Amniotic stem cell (primary cell): ENCODE data around the gene MTHFD1.
"Not testable (repeated sequence)": the region's sequence is repeated elsewhere in the genome, so short reads cannot be mapped to it uniquely, and the experiment has no call there.

Experiments used
- DNase-seq: peaks from one replicate; lab custom pipeline; 2025; lab: John Stamatoyannopoulos, UW

The MTHFD1 gene

DNA sequence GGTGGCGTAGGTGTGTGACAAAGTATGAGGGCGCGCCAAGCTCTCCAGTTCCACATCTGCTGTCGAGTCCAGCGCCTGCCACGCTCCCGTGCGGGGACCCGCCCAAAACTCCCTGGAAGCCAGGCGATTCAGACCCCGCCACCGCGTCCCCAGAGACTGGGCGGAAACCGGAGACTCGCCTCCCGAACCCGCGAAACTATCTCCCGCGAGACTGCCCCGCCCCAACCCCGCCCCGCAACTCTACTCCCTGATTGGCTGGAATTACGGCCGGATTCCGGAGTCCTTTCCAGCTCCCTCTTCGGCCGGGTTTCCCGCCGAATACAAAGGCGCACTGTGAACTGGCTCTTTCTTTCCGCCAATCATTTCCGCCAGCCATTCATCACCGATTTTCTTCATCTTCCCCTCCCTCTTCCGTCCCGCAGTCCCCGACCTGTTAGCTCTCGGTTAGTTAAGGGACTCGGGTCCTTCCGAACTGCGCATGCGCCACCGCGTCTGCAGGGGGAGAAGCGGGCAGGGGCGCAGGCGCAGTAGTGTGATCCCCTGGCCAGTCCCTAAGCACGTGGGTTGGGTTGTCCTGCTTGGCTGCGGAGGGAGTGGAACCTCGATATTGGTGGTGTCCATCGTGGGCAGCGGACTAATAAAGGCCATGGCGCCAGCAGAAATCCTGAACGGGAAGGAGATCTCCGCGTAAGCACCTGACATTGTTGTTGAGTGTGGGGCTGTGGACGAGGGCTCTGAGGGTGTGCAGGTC lies at the start of gene MTHFD1:
MTHFD1 (plus strand) TSS at position 572 of the 751 bp plus-strand sequence; CDS start at position 647, 75 bp downstream.
- DNase-seq, result peak; percentile 97

DNA sequence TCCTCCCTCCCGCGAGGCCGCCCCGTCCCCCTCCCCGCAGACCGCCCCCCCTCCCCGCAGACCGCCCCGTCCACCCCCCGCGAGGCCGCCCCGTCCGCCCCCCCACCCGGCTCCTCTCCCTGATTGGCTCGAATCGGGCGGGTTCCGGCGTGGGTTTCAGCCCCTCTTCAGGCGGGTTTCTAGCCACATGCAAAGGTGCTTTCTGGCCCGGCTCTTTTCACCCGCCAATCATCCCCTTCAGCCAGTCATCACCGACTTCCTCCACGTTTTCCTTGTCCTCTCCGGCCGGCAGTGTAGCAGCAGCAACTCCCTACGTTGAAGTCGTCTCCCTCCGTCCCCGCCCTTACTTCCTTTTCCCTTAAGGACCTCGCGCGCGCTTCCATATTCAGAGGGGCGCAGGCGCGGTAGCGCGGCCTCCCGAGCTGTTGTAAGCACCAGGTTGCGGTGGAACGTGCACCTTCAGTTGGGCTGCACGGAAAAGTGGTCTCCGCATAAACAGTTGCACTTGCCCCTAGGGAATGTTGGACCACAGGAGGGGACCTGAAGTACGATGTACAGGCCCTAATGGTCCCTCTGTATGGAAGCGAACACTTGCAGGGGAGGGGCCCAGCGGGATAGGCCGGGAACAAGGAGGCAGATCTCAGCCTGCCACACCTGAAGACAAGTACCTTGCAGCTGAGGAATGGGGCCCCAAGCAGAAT lies 49.4 kb upstream of the MTHFD1 start:
- DNase-seq, result peak; percentile 96

DNA sequence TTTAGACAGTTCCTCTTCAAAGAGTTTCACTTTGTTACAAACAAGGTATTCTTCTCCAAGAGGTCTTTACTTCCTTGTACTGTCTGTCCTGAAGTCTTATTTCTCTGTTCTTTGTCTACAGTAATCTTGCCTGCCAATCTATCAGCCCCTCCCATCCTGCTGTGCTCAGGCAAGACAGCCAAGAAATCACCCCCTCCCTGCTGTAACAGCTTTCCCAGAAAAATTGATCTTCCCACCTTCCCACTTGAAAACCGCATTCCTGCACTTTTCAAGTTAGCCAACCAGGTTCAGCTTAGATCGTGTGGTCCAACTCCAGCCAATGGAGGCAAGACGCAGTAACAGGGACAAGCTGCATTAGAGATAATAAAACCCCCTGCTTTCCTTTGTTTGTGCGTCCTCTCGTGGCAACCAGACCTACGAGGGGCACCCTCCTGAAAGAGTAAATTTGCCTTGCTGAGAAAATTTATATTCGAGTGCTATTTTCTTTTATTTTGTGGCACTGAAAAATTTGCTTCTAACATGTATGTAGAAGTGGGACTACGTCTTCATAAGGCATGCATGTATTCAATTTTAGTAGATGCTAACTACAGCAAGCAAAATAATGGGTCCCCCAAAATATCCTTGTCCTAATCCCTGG lies 47.5 kb upstream of the MTHFD1 start:
- DNase-seq, result no peak

DNA sequence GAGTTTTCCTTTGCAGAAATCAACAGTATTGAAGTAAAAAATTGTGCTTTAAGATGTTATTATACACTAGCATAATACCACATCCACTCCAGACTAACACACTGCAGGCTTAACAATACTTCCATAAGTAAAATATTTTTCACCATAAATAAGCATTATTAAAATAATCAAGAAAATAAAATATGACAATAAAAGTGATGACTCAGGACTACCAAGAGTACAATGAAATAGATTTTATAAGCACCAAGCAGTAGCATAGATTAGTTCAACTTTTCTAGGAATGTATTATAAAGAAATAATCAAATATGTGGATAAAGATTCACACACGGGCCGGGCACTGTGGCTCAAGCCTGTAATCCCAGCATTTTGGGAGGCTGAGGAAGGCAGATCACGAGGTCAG lies 40.4 kb upstream of the MTHFD1 start:
- no peak for DNase-seq

DNA sequence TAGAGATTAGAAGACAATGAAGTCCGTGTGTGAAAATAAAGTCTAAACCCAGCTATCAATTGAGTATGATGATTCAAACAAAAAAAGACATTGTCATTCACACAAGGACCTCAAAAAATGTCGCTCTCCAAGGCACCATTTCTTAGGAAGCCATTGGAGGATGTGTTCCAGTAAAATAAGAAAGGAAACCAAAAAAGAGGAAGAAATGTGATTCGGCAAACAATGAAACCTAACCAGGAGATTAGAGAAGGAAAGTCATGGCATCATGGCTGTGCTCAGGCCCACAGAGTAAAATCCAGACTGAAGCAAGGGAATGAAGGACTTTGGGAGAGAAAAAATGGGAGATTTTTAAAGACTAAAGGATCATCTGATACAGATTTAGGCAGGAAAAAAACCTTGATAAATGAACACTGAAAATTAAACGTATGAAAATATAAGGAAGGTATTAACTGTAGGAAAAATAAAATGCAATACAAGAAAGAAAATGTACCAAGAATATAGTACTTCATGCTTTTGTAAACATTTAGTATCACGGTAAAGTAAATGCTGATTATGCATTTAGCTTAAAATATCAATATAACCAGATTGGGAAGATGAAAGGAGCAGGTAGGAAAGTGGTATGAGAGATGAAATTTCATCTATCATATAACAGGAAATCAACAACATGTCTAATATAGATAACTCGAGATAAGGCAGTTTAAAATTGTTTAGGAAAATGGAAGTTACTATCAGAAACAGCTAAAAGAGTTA lies 38.2 kb upstream of the MTHFD1 start:
- no peak for DNase-seq

DNA sequence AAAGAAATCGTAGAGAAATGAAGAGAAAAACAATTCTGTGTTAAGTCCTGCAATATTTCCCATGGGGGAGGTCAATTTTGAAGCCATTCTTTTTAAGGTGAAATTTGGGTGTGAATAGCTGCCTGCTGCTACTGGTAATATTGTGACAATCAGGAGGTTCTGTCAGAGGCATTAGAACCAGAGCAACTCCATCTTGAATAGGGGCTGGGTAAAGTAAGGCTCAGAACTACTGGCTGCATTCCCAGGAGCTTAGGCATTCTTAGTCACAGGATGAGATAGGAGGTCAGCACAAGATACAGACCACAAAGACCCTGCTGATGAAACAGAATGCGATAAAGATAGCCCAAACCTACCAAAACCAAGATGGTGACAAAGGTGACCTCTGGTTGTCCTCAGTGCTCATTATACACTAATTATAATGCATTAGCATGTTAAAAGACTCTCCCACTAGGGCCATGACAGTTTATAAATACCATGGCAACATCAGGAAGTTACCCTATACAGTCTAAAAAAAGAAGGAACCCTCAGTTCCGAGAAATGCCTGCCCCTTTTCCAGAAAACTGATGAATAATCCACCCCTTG lies 24.8 kb upstream of the MTHFD1 start:
- no peak for DNase-seq

DNA sequence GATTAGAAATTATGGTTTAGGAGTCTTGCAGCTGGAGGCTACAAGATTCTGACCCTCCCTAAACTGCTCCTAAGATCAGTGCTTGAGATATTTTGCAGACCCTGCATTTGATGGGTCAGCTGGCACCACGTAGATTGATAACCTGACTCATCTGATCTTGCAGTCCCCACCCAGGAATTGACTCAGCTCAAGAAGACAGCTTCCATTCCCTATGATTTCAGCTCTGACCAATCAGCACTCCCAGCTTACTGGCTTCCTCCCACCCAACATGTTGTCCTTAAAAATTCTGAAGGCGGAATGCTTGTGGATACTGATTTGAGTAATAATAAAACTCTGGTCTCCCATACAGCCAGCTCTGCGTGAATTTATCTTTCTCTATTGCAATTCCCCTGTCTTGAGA lies 23.2 kb upstream of the MTHFD1 start:
- DNase-seq, result no peak

DNA sequence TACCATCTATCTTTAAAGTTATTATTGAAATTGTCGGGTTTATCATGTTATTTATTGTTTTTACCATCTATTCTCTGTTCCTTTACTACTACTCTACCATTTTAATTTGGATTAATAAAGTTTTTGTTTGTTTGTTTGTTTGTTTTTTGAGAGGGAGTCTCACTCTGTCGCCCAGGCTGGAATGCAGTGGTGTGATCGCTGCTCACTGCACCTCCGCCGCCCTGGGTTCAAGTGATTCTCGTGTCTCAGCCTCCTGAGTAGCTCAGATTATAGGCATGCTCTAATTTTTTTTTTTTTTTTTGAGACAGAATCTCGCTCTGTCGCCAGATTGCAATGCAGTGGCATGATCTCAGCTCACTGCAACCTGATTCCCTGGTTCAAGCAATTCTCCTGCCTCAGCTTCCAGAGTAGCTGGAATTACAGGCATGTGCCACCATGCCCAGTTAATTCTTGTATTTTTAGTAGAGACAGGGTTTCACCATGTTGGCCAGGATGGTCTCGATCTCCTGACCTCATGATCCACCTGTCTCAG lies 22.7 kb upstream of the MTHFD1 start:
- DNase-seq, result not testable (repeated sequence)

DNA sequence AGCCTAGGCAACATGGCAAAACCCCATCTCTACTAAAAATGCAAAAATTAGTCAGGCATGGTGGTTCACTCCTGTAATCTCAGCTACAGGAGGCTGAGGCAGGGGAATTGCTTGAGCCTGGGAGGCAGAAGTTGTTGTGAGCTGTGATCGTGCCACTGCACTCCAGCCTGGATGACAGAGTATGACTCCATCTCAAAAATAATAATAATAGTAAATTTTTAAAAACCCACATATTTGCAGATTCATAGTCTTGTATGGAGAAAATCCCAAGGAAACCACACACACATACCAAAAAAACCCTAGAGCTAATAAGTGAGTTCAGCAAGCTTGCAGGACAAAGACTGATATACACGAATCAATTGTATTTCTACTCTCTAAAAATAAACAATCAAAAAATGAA lies 19.0 kb upstream of the MTHFD1 start:
- DNase-seq, result no peak

DNA sequence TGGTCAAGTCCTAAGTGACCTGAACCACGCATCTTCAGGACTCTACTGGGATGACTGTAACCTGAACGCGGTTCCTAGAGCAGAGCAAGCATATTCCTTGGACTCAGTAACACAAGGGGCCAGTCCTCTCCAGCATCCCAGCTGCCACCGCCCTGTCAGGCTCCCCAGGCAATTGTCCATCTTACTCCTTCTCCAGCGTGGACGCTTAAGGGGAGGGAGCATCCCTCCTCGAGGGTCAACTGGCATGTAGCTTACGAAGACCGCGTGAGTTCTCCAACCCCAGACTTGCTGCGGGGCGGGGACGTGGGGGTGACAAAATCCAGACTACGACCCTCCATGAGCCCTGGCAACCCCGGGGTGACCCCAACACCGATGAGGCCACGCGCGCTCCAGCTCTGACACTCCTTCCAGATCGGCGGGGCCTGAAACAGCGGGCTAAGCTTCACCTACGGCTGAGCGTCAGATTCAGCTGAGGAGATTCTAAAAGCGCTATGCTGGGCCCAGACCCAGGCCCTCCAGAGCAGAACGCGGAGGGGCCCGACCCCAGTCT lies 846 bp upstream of the MTHFD1 start:
- DNase-seq, result no peak

DNA sequence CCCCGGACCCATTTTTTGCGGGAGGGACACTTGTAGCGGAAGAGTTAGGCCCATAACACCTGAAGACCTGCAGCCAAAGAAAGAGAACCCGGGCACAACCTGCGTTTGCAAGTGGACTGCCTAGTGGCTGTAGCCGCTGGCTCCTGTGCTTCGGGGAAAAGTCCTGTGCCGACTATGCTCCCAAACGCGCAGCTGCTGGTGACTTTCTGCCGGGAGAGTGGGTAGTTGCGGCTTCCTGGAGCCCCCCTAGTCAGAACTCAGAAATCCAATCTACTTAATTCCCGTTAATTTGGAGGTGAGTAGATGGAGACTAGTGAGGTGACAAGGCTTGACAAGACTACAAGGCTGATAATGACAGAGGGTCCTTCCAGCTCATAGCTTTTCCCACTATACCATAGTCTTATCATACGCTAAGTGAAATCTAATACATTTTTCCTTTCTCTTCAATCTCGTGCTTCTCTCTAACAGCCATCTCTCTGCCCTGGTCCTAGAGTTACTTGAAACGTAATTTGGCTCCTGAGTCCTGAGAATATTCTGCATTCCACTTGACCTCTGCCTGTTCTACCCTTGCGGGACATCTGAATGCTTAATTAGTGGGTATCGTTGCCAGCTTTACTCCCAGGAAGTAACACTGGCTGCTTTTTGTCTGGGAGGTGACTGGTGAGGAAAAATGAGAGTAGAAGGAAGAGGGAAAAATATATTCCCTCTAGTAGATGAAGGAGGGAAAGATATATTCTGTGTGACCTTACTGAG lies 556 bp downstream of the MTHFD1 start:
- peak; percentile 13 for DNase-seq

DNA sequence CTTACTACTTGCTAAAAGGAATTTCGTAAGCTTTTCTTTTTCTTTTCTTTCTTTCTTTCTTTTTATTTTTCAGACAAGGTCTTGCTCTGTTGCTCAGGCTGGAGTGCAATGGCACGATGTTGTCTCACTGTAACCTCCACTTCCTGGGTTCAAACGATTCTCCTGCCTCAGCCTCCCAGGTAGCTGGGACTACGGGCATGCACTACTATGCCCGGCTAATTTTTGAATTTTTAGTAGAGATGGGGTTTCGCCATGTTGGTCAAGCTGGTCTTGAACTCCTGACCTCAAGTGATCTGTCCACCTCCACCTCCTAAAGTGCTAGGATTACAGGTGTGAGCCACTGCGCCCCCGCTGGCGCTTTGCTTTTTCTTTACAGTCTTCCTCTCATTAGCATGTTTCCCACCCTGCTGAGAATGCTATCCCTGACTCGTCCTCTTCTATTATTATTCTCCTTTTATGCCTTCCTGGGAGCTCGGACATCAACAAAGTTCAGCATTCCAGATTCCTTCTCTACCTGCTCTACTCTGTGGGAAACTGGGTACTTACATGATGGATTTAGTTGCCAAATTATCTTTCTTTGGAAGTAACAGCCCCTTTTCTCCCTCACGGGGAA lies 3.1 kb downstream of the MTHFD1 start:
- DNase-seq, result no peak

DNA sequence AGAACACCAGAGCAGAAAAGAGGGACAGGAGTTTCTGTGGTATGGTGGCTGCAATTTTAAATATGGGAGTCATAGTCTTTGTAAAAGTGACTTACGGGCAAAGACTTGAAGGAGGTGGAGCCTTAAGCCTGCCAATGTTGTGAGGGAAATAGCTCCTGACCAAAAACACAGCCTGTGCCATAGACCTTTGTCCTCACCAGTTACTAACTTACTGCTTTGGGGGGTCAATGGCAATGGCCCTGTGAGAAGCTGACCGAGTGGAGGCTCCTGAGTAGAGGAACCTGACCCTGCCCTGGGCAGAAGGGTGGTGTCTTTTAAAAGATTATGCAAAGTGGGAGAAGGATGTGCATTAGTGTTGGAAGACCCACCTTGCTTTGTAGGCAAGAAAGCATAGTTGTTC lies 3.8 kb downstream of the MTHFD1 start:
- no peak for DNase-seq

DNA sequence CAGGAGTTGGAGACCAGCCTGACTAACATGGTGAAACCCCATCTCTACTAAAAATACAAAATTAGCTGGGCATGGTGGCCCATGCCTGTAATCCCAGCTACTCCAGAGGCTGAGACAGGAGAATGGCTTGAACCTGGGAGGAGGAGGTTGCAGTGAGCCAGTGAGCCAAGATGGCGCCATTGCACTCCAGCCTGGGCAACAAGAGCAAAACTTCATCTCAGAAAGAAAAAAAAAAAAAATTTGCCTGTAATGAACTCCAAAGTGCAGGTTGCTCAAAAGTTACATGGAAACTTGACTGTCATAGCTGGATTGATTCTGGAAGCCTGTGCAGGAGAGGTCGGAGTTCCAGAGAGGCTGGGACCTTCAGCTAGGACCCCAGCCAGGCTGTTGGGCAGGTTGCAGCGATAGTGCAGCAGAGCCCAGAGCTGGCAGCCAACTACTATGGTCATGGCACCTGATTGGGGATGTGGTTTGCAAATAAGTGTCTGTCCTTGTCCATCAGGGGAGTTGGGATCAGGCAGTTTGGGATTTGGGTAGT lies 5.1 kb downstream of the MTHFD1 start:
- DNase-seq, result not testable (repeated sequence)

DNA sequence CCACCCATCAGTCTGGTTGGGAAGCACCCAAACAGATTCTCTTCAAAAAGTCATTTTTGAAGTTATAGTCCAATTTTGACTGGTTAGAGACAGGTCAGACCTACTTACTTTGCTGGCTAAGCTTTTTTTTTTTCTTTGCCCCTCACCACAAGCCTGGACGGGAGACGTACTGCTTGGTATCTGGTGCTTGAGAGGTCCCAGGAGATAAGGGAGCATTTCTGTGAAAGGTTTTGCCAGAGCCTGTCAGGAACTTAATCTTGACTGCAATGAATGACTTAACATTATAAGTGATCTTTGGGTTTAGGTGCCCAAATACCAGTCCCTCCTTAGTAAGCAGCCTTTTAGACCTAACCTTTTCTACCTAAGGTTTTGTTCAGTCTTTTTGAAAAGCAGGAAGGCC lies 6.3 kb downstream of the MTHFD1 start:
- DNase-seq, result no peak

DNA sequence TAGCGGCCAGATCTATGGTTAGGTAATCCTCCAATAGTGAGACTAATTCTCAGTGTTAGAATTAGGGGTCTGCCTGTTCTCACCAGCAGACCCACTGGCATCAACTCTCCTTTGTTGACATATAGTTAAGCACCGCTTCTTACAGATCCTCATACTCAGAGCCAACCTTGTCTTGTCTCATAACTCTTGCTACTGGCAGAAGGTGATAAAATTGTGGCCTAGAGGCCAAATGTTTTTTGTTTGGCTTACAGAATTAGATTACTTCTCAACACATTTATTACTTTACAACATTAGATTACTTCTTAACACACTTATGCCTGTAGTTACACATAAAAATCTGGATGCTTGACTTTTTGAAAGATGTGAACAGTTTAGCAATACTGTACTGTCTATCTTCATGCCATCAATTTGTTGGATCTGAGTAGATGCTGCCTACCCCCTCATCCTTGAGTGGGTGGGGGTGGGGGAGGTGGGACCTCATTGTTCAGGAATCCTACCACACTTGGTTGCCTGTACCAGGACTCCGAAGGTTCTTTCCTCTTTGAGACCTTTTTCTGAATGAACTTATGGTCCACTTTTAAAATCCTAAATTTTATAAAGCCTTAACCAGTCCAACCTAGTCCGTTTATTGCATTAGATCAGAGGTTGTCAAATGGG lies 7.0 kb downstream of the MTHFD1 start:
- no peak for DNase-seq

DNA sequence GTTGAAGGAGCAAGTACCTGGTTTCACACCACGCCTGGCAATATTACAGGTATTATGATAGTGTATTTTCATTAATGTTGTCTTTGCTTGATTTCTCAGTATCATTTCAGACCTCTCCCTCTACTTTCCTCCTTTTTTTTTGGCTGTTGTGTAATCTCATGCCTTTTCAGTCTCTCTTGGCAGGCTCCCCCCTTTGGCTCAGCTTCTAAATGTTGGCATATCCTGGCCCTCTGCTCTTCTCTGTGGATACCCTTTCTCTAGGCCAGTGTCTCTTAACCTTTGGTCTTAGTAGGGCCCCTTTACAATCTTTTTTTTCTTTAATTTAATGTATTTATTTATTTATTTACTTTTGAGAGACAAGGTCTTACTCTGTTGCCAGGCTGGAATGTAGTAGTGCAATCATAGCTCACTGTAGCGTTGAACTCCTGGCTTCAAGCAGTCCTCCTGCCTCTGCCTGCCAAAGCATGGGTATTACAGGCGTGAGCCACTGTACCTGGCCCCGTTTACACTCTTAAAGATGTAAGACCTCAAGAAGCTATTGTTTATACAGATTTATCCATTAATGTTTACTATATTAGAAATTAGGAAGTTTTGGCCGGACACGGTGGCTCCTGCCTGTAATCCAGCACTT lies 12.8 kb downstream of the MTHFD1 start:
- no peak for DNase-seq

DNA sequence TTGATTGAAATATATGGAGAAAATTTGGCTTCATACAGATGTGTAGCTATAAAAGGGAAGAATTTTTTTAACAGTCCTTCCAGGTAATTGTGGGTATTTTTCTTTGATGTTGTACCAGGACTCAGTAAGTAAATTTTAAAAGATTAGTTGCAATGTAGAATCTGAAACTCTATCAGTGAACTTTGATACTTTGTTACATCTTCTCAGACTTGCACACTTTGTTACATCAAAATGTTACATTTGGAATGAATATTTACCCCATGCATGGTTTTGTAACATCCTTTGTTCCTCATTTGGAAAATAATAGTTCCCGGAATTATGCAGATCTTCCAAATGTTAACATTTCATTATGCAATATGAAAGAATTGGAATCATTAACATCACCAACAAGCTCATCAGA lies 13.8 kb downstream of the MTHFD1 start:
- DNase-seq, result no peak

DNA sequence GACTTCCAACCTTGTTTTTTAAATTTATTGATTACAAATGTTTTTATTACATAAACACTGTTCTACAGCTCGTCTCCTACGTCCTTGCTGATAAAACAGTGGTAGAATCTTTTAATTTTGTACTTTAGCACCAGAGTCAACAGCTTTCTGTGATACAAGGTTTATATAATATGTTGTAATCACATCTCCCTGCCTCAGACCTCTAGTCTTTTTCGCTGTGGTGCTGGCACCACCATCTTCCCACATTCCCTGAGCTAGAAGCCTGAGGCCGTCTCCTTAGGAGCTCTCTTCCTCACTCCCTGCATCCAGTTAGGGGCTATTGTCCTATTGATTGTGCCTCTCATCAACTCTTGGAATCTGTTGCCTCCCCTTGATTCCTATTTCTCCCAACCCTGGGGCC lies 17.1 kb downstream of the MTHFD1 start:
- no peak for DNase-seq
